ENCODE data around the gene FAM47E.

FAM47E gene

GRCh38 chr4:76251441-76252270 is at the start of gene FAM47E:
FAM47E (plus strand) TSS chr4:76251721; CDS start chr4:76251747, 26 bp downstream.
- no peak for DNase-seq (ENCODE audit: low read depth in 2 of 2)

GRCh38 chr4:76203541-76203940 is 48.0 kb upstream of the FAM47E start:
- no peak for DNase-seq (ENCODE audit: low read depth in 2 of 2)

- DNase-seq (ENCODE audit: low read depth in 2 of 2): no peak
Measured at GRCh38 chr4:76204936-76205335, 46.6 kb upstream of the FAM47E start.

GRCh38 chr4:76205476-76205875 is 46.0 kb upstream of the FAM47E start:
- no peak for DNase-seq (ENCODE audit: low read depth in 2 of 2)

GRCh38 chr4:76206222-76206942 is 45.1 kb upstream of the FAM47E start:
- no peak for DNase-seq (ENCODE audit: low read depth in 2 of 2)

- DNase-seq (ENCODE audit: low read depth in 2 of 2): no peak
Measured at GRCh38 chr4:76207549-76207948, 44.0 kb upstream of the FAM47E start.

GRCh38 chr4:76208005-76208765 is 43.3 kb upstream of the FAM47E start:
- no peak for DNase-seq (ENCODE audit: low read depth in 2 of 2)

GRCh38 chr4:76209881-76210280 is 41.6 kb upstream of the FAM47E start:
- no peak for DNase-seq (ENCODE audit: low read depth in 2 of 2)

- no peak for DNase-seq (ENCODE audit: low read depth in 2 of 2)
Measured at GRCh38 chr4:76210452-76210851, 41.1 kb upstream of the FAM47E start.

GRCh38 chr4:76211769-76212708 is 39.5 kb upstream of the FAM47E start:
- no peak for DNase-seq (ENCODE audit: low read depth in 2 of 2)

- no peak for DNase-seq (ENCODE audit: low read depth in 2 of 2)
Measured at GRCh38 chr4:76212851-76213414, 38.6 kb upstream of the FAM47E start.

- DNase-seq (ENCODE audit: low read depth in 2 of 2): peak; percentile 45 to 51
Measured at GRCh38 chr4:76213415-76214176, 37.9 kb upstream of the FAM47E start, which contains the start of gene SCARB2. SCARB2 (minus strand) TSS chr4:76213824; CDS start chr4:76213543, 281 bp downstream.

GRCh38 chr4:76214177-76214675 is 37.3 kb upstream of the FAM47E start:
- DNase-seq (ENCODE audit: low read depth in 2 of 2): no peak

GRCh38 chr4:76215077-76215476 is 36.4 kb upstream of the FAM47E start:
- DNase-seq (ENCODE audit: low read depth in 2 of 2): no peak

- no peak for DNase-seq (ENCODE audit: low read depth in 2 of 2)
Measured at GRCh38 chr4:76216524-76216923, 35.0 kb upstream of the FAM47E start.

- DNase-seq (ENCODE audit: low read depth in 2 of 2): no peak
Measured at GRCh38 chr4:76216975-76217814, 34.3 kb upstream of the FAM47E start.

GRCh38 chr4:76219299-76220055 is 32.0 kb upstream of the FAM47E start:
- DNase-seq (ENCODE audit: low read depth in 2 of 2): no peak

GRCh38 chr4:76224171-76224570 is 27.4 kb upstream of the FAM47E start:
- no peak for DNase-seq (ENCODE audit: low read depth in 2 of 2)

Data from stimulated activated CD8-positive, alpha-beta memory T cell treated with anti-CD3 and anti-CD28 coated beads, Interleukin-2, amount 100 ng/mL, for 1 hour (primary cell).